Astrocyte of the cerebellum (primary cell): ENCODE measurements around the gene SMKR1.

ENCODE experiments used
- DNase-seq: peaks from one replicate; pipeline ENCODE4 v3.0.0-alpha.2; 2011; ENCODE audit warnings: low read depth
- H3K4me3 ChIP-seq: 2 replicates; pipeline ENCODE4 v1.5.1; 2011; ENCODE audit warnings: mild to moderate bottlenecking, low read depth, low read length, moderate library complexity
- CTCF ChIP-seq: IDR thresholded peaks from 2 replicates; pipeline ENCODE4 v1.5.1; 2012; ENCODE audit warnings: low read length, low read depth, moderate library complexity, mild to moderate bottlenecking; ENCODE audit errors: missing control alignments
- in situ Hi-C: cut with HindIII; loops from 2 replicates; pipeline ENCODE4 v1.10.0; 2017; ENCODE audit warnings: low sequenced_read_pairs

The SMKR1 gene

GRCh38 chr7:129550693-129551360 is 48.5 kb downstream of the SMKR1 start:
- no peak overlapping the region for H3K4me3 ChIP-seq
- in situ Hi-C loops = no loop called here
- no peak for TF ChIP-seq CTCF
- DNase-seq = no peak

GRCh38 chr7:129553899-129554461 is 51.6 kb downstream of the SMKR1 start:
- TF ChIP-seq CTCF = no peak
- DNase-seq = peak; percentile 8
- in situ Hi-C loops = no loop called here
- peak overlapping the region; percentile 19 for H3K4me3 ChIP-seq

- no peak for DNase-seq
- TF ChIP-seq CTCF = no peak
- in situ Hi-C loops = no loop called here
- H3K4me3 ChIP-seq = no peak overlapping the region
These were observed 54.3 kb downstream of the SMKR1 start for GRCh38 chr7:129556607-129557133.

- in situ Hi-C loops = no loop called here
- TF ChIP-seq CTCF = no peak
- no peak overlapping the region for H3K4me3 ChIP-seq
- DNase-seq = no peak
These were observed 55.6 kb downstream of the SMKR1 start for GRCh38 chr7:129557686-129558481.

GRCh38 chr7:129559564-129559963 is 57.2 kb downstream of the SMKR1 start:
- H3K4me3 ChIP-seq = no peak overlapping the region
- in situ Hi-C loops = no loop called here
- TF ChIP-seq CTCF = no peak
- DNase-seq = no peak

GRCh38 chr7:129560831-129561230 is 58.5 kb downstream of the SMKR1 start:
- TF ChIP-seq CTCF = no peak
- in situ Hi-C loops = no loop called here
- no peak overlapping the region for H3K4me3 ChIP-seq
- no peak for DNase-seq
